KMS-11 (cell line): ENCODE measurements around the gene ZNF420.
A peak's percentile ranks its signal among the peaks of the same experiment; 100 is the strongest.
"Not testable (repeated sequence)": the region's sequence is repeated elsewhere in the genome, so short reads cannot be mapped to it uniquely, and the experiment has no call there.

Source experiments
- H2AFZ ChIP-seq: fragments of 200-600 bp; sonication (generic); 2 replicates; pipeline ENCODE4 v1.6.1; 2016; ENCODE audit warnings: antibody characterized with exemption, mixed run types, low read depth
- H3K27ac ChIP-seq: fragments of 200-600 bp; sonication (generic); 2 replicates; pipeline ENCODE4 v1.6.1; 2016; ENCODE audit warnings: mild to moderate bottlenecking, mixed run types
- H3K27me3 ChIP-seq: fragments of 200-600 bp; sonication (generic); 2 replicates; pipeline ENCODE4 v1.6.1; 2017; ENCODE audit warnings: mild to moderate bottlenecking, low read depth, mixed run types, moderate library complexity; ENCODE audit not compliant: insufficient read depth
- H3K36me3 ChIP-seq: fragments of 200-600 bp; sonication (generic); 2 replicates; pipeline ENCODE4 v1.6.1; 2017; ENCODE audit warnings: mild to moderate bottlenecking, mixed run types; ENCODE audit not compliant: insufficient read depth
- H3K4me1 ChIP-seq: fragments of 200-600 bp; sonication (generic); 2 replicates; pipeline ENCODE4 v1.6.1; 2016; ENCODE audit warnings: mild to moderate bottlenecking, low read depth, mixed run types; ENCODE audit not compliant: poor library complexity, severe bottlenecking
- H3K4me2 ChIP-seq: fragments of 200-600 bp; sonication (generic); 2 replicates; pipeline ENCODE4 v1.7.0; 2016; ENCODE audit warnings: mild to moderate bottlenecking, mixed run types
- H3K4me3 ChIP-seq: fragments of 200-600 bp; sonication (generic); IDR thresholded peaks from 2 replicates; pipeline ENCODE4 v1.6.1; 2017; ENCODE audit warnings: low read depth, low read length, mixed read lengths; ENCODE audit not compliant: insufficient read depth
- H3K79me2 ChIP-seq: fragments of 200-600 bp; sonication (generic); 2 replicates; pipeline ENCODE4 v1.6.1; 2016; ENCODE audit warnings: low read depth, mixed run types; ENCODE audit not compliant: insufficient read depth
- H3K9ac ChIP-seq: fragments of 200-600 bp; sonication (generic); 2 replicates; pipeline ENCODE4 v1.6.1; 2016; ENCODE audit warnings: mild to moderate bottlenecking, mixed run types
- H4K20me1 ChIP-seq: fragments of 200-600 bp; sonication (generic); 2 replicates; pipeline ENCODE4 v1.6.1; 2016; ENCODE audit warnings: mild to moderate bottlenecking, mixed run types; ENCODE audit not compliant: insufficient read depth
- CTCF ChIP-seq: fragments of 200-600 bp; sonication (generic); conservative IDR thresholded peaks from 2 replicates; pipeline ENCODE4 v1.6.1; 2017; ENCODE audit warnings: low read depth, mild to moderate bottlenecking, antibody characterized with exemption, low read length, moderate library complexity, mixed read lengths

ZNF420 gene

GRCh38 chr19:37114001-37114400 lies 35.8 kb downstream of the ZNF420 start:
- Histone ChIP-seq H3K4me2 (no peak overlapping the region), H3K4me1 (no peaks in the 10 kb centered on the region), H3K79me2 (no peaks in the 10 kb centered on the region), H4K20me1 (no peaks in the 10 kb centered on the region), H3K27me3 (no peaks in the 10 kb centered on the region), H3K36me3 (no peaks in the 10 kb centered on the region), H3K27ac (no peak overlapping the region), H3K4me3 (no peak overlapping the region), H3K9ac (no peak overlapping the region), H2AFZ (no peak overlapping the region)
- TF ChIP-seq CTCF: peak; percentile 58

GRCh38 chr19:37122093-37122492 lies 43.9 kb downstream of the ZNF420 start:
- not testable (repeated sequence) for H3K4me1 ChIP-seq, H3K36me3 ChIP-seq, H2AFZ ChIP-seq, H3K4me3 ChIP-seq, H3K79me2 ChIP-seq, H3K27ac ChIP-seq, H3K9ac ChIP-seq, H3K4me2 ChIP-seq, H4K20me1 ChIP-seq, H3K27me3 ChIP-seq

GRCh38 chr19:37127999-37128820 lies 50.0 kb downstream of the ZNF420 start:
- TF ChIP-seq CTCF: no peak
- Histone ChIP-seq H3K27ac (no peak overlapping the region), H3K4me1 (no peaks in the 10 kb centered on the region), H3K4me3 (no peak overlapping the region), H4K20me1 (no peaks in the 10 kb centered on the region), H2AFZ (no peak overlapping the region), H3K4me2 (no peak overlapping the region), H3K27me3 (no peaks in the 10 kb centered on the region), H3K79me2 (no peaks in the 10 kb centered on the region), H3K36me3 (no peaks in the 10 kb centered on the region; the same call in 1 of the 2 replicates), H3K9ac (no peak overlapping the region)

GRCh38 chr19:37128821-37129177 lies 50.6 kb downstream of the ZNF420 start:
- Histone ChIP-seq H3K4me1 (no peaks in the 10 kb centered on the region), H4K20me1 (no peaks in the 10 kb centered on the region), H3K4me3 (no peak overlapping the region), H3K4me2 (no peak overlapping the region), H3K9ac (no peak overlapping the region), H3K27me3 (no peaks in the 10 kb centered on the region), H3K36me3 (no peaks in the 10 kb centered on the region; the same call in 1 of the 2 replicates), H2AFZ (no peak overlapping the region), H3K79me2 (no peaks in the 10 kb centered on the region), H3K27ac (no peak overlapping the region)
- no peak for TF ChIP-seq CTCF

- no peak overlapping the region for H3K4me3 ChIP-seq
- no peak for TF ChIP-seq CTCF
- no peaks in the 10 kb centered on the region for H4K20me1 ChIP-seq
- no peaks in the 10 kb centered on the region for H3K79me2 ChIP-seq
- no peaks in the 10 kb centered on the region for H3K4me1 ChIP-seq
- no peak overlapping the region for H3K9ac ChIP-seq
- no peaks in the 10 kb centered on the region for H3K27me3 ChIP-seq
- H3K36me3 ChIP-seq: no peaks in the 10 kb centered on the region
- no peak overlapping the region for H2AFZ ChIP-seq
- no peak overlapping the region for H3K27ac ChIP-seq
- H3K4me2 ChIP-seq: no peak overlapping the region
Observed at GRCh38 chr19:37136111-37136510, 57.9 kb downstream of the ZNF420 start.
